ENCODE data around the gene RASGEF1C. TPM values are rescaled to one million over a fixed set of nuclear protein-coding genes. Genes with fewer than 3 reads are reported as not detected.

The RASGEF1C gene
- total and polyA plus RNA-seq, 4 donors: 0.09 to 0.10 TPM; not detected in 2

- Histone ChIP-seq H3K9ac (ENCODE audit: low read depth in 1 of 2, low read length in 2 of 2) (no peak overlapping the region), H3K4me3 (ENCODE audit: low read depth in 1 of 3, low read length in 3 of 3) (no peak overlapping the region), H3K27me3 (ENCODE audit: control insufficient read depth in 4 of 4, insufficient read depth in 4 of 4, low read length in 3 of 4) (no peaks in the 10 kb centered on the region), H3K4me1 (ENCODE audit: control insufficient read depth in 4 of 4, insufficient read depth in 4 of 4, low read length in 3 of 4) (no peaks in the 10 kb centered on the region), H3K36me3 (ENCODE audit: control insufficient read depth in 4 of 4, insufficient read depth in 3 of 4, low read depth in 1 of 4, low read length in 3 of 4) (no peaks in the 10 kb centered on the region), H3K27ac (ENCODE audit: low read depth in 1 of 2, low read length in 2 of 2) (no peak overlapping the region), H3K9me3 (ENCODE audit: control insufficient read depth in 4 of 4, low read length in 3 of 4) (peaks cover 16 to 48% (median 28%) of the 10 kb centered on the region in 4 donors)
- TF ChIP-seq, protein P1, sequence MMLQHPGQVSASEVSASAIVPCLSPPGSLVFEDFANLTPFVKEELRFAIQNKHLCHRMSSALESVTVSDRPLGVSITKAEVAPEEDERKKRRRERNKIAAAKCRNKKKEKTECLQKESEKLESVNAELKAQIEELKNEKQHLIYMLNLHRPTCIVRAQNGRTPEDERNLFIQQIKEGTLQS (IDR thresholded peaks at IDR 0.05): no peak
- TF ChIP-seq, protein P2, sequence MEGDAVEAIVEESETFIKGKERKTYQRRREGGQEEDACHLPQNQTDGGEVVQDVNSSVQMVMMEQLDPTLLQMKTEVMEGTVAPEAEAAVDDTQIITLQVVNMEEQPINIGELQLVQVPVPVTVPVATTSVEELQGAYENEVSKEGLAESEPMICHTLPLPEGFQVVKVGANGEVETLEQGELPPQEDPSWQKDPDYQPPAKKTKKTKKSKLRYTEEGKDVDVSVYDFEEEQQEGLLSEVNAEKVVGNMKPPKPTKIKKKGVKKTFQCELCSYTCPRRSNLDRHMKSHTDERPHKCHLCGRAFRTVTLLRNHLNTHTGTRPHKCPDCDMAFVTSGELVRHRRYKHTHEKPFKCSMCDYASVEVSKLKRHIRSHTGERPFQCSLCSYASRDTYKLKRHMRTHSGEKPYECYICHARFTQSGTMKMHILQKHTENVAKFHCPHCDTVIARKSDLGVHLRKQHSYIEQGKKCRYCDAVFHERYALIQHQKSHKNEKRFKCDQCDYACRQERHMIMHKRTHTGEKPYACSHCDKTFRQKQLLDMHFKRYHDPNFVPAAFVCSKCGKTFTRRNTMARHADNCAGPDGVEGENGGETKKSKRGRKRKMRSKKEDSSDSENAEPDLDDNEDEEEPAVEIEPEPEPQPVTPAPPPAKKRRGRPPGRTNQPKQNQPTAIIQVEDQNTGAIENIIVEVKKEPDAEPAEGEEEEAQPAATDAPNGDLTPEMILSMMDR (IDR thresholded peaks at IDR 0.05; ENCODE audit: low read depth, low read length, missing input control): no peak
- TF ChIP-seq HNF4G (IDR thresholded peaks at IDR 0.05) (no peak), NR2F2 (IDR thresholded peaks at IDR 0.05) (no peak), FOXA1 (IDR thresholded peaks at IDR 0.05) (no peak), RAD21 (IDR thresholded peaks at IDR 0.05) (no peak), REST (IDR thresholded peaks at IDR 0.05) (no peak), TAF1 (conservative IDR thresholded peaks at IDR 0.05) (no peak)
- TF ChIP-seq, protein P3, sequence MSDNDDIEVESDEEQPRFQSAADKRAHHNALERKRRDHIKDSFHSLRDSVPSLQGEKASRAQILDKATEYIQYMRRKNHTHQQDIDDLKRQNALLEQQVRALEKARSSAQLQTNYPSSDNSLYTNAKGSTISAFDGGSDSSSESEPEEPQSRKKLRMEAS (IDR thresholded peaks at IDR 0.05): no peak
- DNase-seq (ENCODE audit: low spot score): no peak
- 93% methylated on average over 15 of the region's 15 CpGs for WGBS
Observed at GRCh38 chr5:180216646-180217171, 7.7 kb upstream of the RASGEF1C start.

GRCh38 chr5:180215783-180216630 is 7.0 kb upstream of the RASGEF1C start:
- no peak for DNase-seq (ENCODE audit: low spot score)
- WGBS: 92% methylated on average over 34 of the region's 34 CpGs
- peaks cover 15 to 41% (median 26%) of the 10 kb centered on the region in 4 donors for H3K9me3 ChIP-seq (ENCODE audit: control insufficient read depth in 4 of 4, low read length in 3 of 4)
- no peak overlapping the region for H3K27ac ChIP-seq (ENCODE audit: low read depth in 1 of 2, low read length in 2 of 2)
- no peaks in the 10 kb centered on the region for H3K27me3 ChIP-seq (ENCODE audit: control insufficient read depth in 4 of 4, insufficient read depth in 4 of 4, low read length in 3 of 4)
- H3K4me1 ChIP-seq (ENCODE audit: control insufficient read depth in 4 of 4, insufficient read depth in 4 of 4, low read length in 3 of 4): no peaks in the 10 kb centered on the region
- H3K9ac ChIP-seq (ENCODE audit: low read depth in 1 of 2, low read length in 2 of 2): no peak overlapping the region
- H3K4me3 ChIP-seq (ENCODE audit: low read depth in 1 of 3, low read length in 3 of 3): no peak overlapping the region
- no peaks in the 10 kb centered on the region for H3K36me3 ChIP-seq (ENCODE audit: control insufficient read depth in 4 of 4, insufficient read depth in 3 of 4, low read depth in 1 of 4, low read length in 3 of 4)
- no peak for TF ChIP-seq HNF4G (IDR thresholded peaks at IDR 0.05)
- no peak for TF ChIP-seq FOXA2 (IDR thresholded peaks at IDR 0.05)
- TF ChIP-seq, protein P3 (IDR thresholded peaks at IDR 0.05): no peak
- no peak for TF ChIP-seq YY1 (IDR thresholded peaks at IDR 0.05)
- no peak for TF ChIP-seq GABPA (IDR thresholded peaks at IDR 0.05 in 1 of 2, conservative IDR thresholded peaks at IDR 0.05 in 1 of 2)

All from liver (tissue), 9 donors.